GM12865 (cell line): Measurements from ENCODE around the gene PTPRCAP.

Source experiments
- DNase-seq: peaks from one replicate; pipeline ENCODE4 v3.0.0; 2010; ENCODE audit warnings: low read depth
- H3K4me3 ChIP-seq: 2 replicates; pipeline ENCODE4 v1.5.1; 2011; ENCODE audit warnings: mild to moderate bottlenecking, low read depth, low read length, control low read depth
- CTCF ChIP-seq: IDR thresholded peaks from 2 replicates; pipeline ENCODE4 v1.5.1; 2011; ENCODE audit warnings: low read length, control low read depth, low read depth, inconsistent platforms; ENCODE audit not compliant: insufficient read depth; ENCODE audit errors: missing control alignments

Gene PTPRCAP

GRCh38 chr11:67423891-67424613 lies 13.4 kb downstream of the PTPRCAP start:
- no peak overlapping the region for H3K4me3 ChIP-seq
- TF ChIP-seq CTCF = no peak
- no peak for DNase-seq

- no peak for TF ChIP-seq CTCF
- H3K4me3 ChIP-seq = no peak overlapping the region
- DNase-seq = no peak
Measured at GRCh38 chr11:67423466-67423865, 14.0 kb downstream of the PTPRCAP start.

- TF ChIP-seq CTCF = no peak
Measured at GRCh38 chr11:67422891-67423290, 14.6 kb downstream of the PTPRCAP start.

GRCh38 chr11:67421430-67422031 lies 16.0 kb downstream of the PTPRCAP start:
- H3K4me3 ChIP-seq = no peak overlapping the region
- DNase-seq = no peak
- no peak for TF ChIP-seq CTCF

More at GRCh38 chr11:67422891-67423290, 14.6 kb downstream of the PTPRCAP start:
- H3K4me3 ChIP-seq = no peak overlapping the region
- DNase-seq = no peak

GRCh38 chr11:67420646-67421429 lies 16.6 kb downstream of the PTPRCAP start:
- DNase-seq = peak; percentile 97
- TF ChIP-seq CTCF = no peak
- H3K4me3 ChIP-seq = peak overlapping the region; percentile 41

GRCh38 chr11:67420147-67420645 lies 17.3 kb downstream of the PTPRCAP start:
- DNase-seq = no peak
- peak overlapping the region; percentile 41 for H3K4me3 ChIP-seq
- no peak for TF ChIP-seq CTCF
